K562 (cell line): Measurements from ENCODE around the gene ZMYND8. TPM values are rescaled to one million over a fixed set of nuclear protein-coding genes. Genes with fewer than 3 reads are reported as not detected.

Source experiments
- ATAC-seq: fragments of 200-7000 bp; cut with Tn5 transposase; 3 replicates; pipeline ENCODE4 v1.9.1; 2020; ENCODE audit warnings: moderate library complexity
- BruUV-seq: library from RNA; stranded (reverse); fragments of 400-500 nt; replicated peaks from 2 replicates; lab custom pipeline; 2021; lab: Mats Ljungman, UMichigan
- CTCF ChIA-PET: fragments of 300-600 bp; formaldehyde crosslinking; extraction: SDS; loops from one replicate; lab custom pipeline; 2021; ENCODE audit warnings: low intra/inter-chr PET ratio; lab: Yijun Ruan, JAX
- POLR2A ChIA-PET: fragments of 300-600, 350-650 bp; sonication (Branson Sonifier 250); formaldehyde crosslinking; extraction: SDS; loops from one replicate; lab custom pipeline; 2021; ENCODE audit warnings: antibody characterized with exemption, inconsistent platforms; lab: Yijun Ruan, JAX
- DNase-seq, 4 experiments: peaks; one replicate each; pipeline versions ENCODE4 v3.0.0 to v3.0.0-alpha.2; 2011 to 2018; ENCODE audit warnings: low spot score in 3 of 4, mixed read lengths in 3 of 4; ENCODE audit errors: extremely low read depth in 1 of 4
- FAIRE-seq: peaks from 2 replicates; lab custom pipeline; 2011; peaks lifted over from hg19 to GRCh38; lab: Jason Lieb, UNC
- H2AFZ ChIP-seq: 2 replicates; pipeline ENCODE4 v1.6.0; 2011; ENCODE audit warnings: low read depth, low read length, control low read depth, inconsistent platforms
- H3K27ac ChIP-seq: fragments of 200-600 bp; 3 replicates; pipeline ENCODE4 v1.8.0; 2011; ENCODE audit warnings: low read depth, mild to moderate bottlenecking, control low read depth, inconsistent platforms, low read length, moderate library complexity, mixed read lengths; ENCODE audit errors: extremely low read depth
- H3K27me3 ChIP-seq, 2 experiments: fragments of 300-600 bp in 1 of 2; 2 replicates in 1 of 2; 3 replicates in 1 of 2; pipeline versions ENCODE4 v1.6.0 to v1.8.0; 2011; ENCODE audit warnings: inconsistent platforms in 2 of 2, low read length in 2 of 2, mild to moderate bottlenecking in 1 of 2, mixed read lengths in 1 of 2, moderate library complexity in 1 of 2; ENCODE audit not compliant: control insufficient read depth in 2 of 2, insufficient read depth in 2 of 2
- H3K36me3 ChIP-seq: fragments of 300-600 bp; 3 replicates; pipeline ENCODE4 v1.8.0; 2011; ENCODE audit warnings: mild to moderate bottlenecking, low read length, inconsistent platforms; ENCODE audit not compliant: control insufficient read depth, insufficient read depth
- H3K4me1 ChIP-seq, 2 experiments: fragments of 200-600 bp in 1 of 2; replicated peaks in 1 of 2; 2 replicates in 1 of 2; 3 replicates in 1 of 2; pipeline versions ENCODE4 v1.5.1 to v1.8.0; 2011; ENCODE audit warnings: inconsistent platforms in 2 of 2, low read length in 2 of 2, mild to moderate bottlenecking in 1 of 2, mixed read lengths in 1 of 2, moderate library complexity in 1 of 2; ENCODE audit not compliant: control insufficient read depth in 2 of 2, insufficient read depth in 2 of 2
- H3K4me2 ChIP-seq: 2 replicates; pipeline ENCODE4 v1.6.1; 2011; ENCODE audit warnings: low read length, control low read depth, inconsistent platforms, mixed read lengths; ENCODE audit not compliant: insufficient read depth
- H3K4me3 ChIP-seq: fragments of 200-600 bp; sonication (generic), shearing (Covaris generic); 2 replicates; pipeline ENCODE4 v1.5.1; 2016; ENCODE audit warnings: control low read depth, inconsistent platforms
- H3K79me2 ChIP-seq: fragments of 200-600 bp; 3 replicates; pipeline ENCODE4 v1.8.0; 2011; ENCODE audit warnings: low read length, inconsistent platforms; ENCODE audit not compliant: control insufficient read depth, insufficient read depth
- H3K9ac ChIP-seq, 2 experiments: 2 replicates each; pipeline versions ENCODE4 v1.6.0 to v1.6.1; 2011; ENCODE audit warnings: low read depth in 2 of 2, low read length in 2 of 2, control low read depth in 1 of 2, inconsistent platforms in 1 of 2, mild to moderate bottlenecking in 1 of 2, mixed read lengths in 1 of 2; ENCODE audit not compliant: insufficient read depth in 1 of 2
- H3K9me1 ChIP-seq: one replicate; pipeline ENCODE4 v1.6.0; 2011; ENCODE audit warnings: inconsistent platforms, mild to moderate bottlenecking, low read length, moderate library complexity; ENCODE audit not compliant: control insufficient read depth, insufficient read depth
- H3K9me3 ChIP-seq: replicated peaks from 2 replicates; pipeline ENCODE4 v1.5.1; 2011; ENCODE audit warnings: low read depth, low read length, inconsistent platforms; ENCODE audit not compliant: control insufficient read depth, insufficient read depth
- H4K20me1 ChIP-seq: replicated peaks from 2 replicates; pipeline ENCODE4 v1.6.1; 2011; ENCODE audit warnings: low read length, inconsistent platforms, mixed read lengths; ENCODE audit not compliant: control insufficient read depth, insufficient read depth
- CC2D1A ChIP-seq: fragments of 450-650 bp; IDR thresholded peaks from 2 replicates; pipeline ENCODE4 v1.6.1; 2017; ENCODE audit warnings: mild to moderate bottlenecking
- EWSR1 ChIP-seq: fragments of 450-650 bp; IDR thresholded peaks from 2 replicates; pipeline ENCODE4 v1.6.1; 2018; ENCODE audit warnings: borderline replicate concordance, mild to moderate bottlenecking, low read depth, moderate library complexity; ENCODE audit not compliant: partially characterized antibody
- FOSL1 ChIP-seq: fragments of 200-800 bp; sonication (Bioruptor generic); conservative IDR thresholded peaks from 2 replicates; pipeline ENCODE4 v1.6.1; 2016; ENCODE audit warnings: missing genetic modification characterization, missing compliant biosample characterization
- HEY1 ChIP-seq: fragments of 250-450 bp; sonication (Bioruptor Pico); IDR thresholded peaks from 2 replicates; pipeline ENCODE4 v1.5.0; 2020; ENCODE audit warnings: mild to moderate bottlenecking, moderate library complexity, borderline replicate concordance
- KLF10 ChIP-seq: fragments of 250-450 bp; sonication (Bioruptor Pico); IDR thresholded peaks from 2 replicates; pipeline ENCODE4 v1.6.1; 2021; ENCODE audit warnings: matching md5 sums
- MBD1 ChIP-seq: fragments of 250-450 bp; sonication (Bioruptor Pico); IDR thresholded peaks from 2 replicates; pipeline ENCODE4 v1.8.0; 2022; ENCODE audit warnings: inconsistent platforms
- PTTG1 ChIP-seq: fragments of 450-650 bp; IDR thresholded peaks from 2 replicates; pipeline ENCODE4 v1.6.1; 2016; ENCODE audit warnings: low read depth, mild to moderate bottlenecking, missing genetic modification characterization, missing compliant biosample characterization
- PURB ChIP-seq: sonication (generic); formaldehyde crosslinking; IDR thresholded peaks from 2 replicates; pipeline ENCODE4 v1.9.0; 2021; ENCODE audit warnings: low read depth, mild to moderate bottlenecking, missing genetic modification reagents
- SMC3 ChIP-seq: conservative IDR thresholded peaks from 2 replicates; pipeline ENCODE4 v1.6.1; 2011; ENCODE audit warnings: low read depth, low read length, improper control_type of control experiment; ENCODE audit not compliant: insufficient read depth
- USF2 ChIP-seq: sonication (generic); formaldehyde crosslinking; IDR thresholded peaks from 2 replicates; pipeline ENCODE4 v1.5.0; 2020; ENCODE audit warnings: missing genetic modification reagents
- WGBS: fragments of 100-300 bp; shearing (Covaris generic); methylation state at CpG from one replicate; pipeline ENCODE4 v1.1.6; 2016; ENCODE audit warnings: low coverage, mixed read lengths; ENCODE audit not compliant: insufficient coverage; ENCODE audit errors: missing lambda C conversion rate; 5-methylcytosine and 5-hydroxymethylcytosine counted together
- in situ Hi-C: fragments of 300-500 bp; cut with MboI; formaldehyde crosslinking; loops from 4 replicates; pipeline ENCODE4 v1.15.0; 2018; ENCODE audit warnings: inconsistent platforms, mixed read lengths
- intact Hi-C: fragments of 100-400 bp; cut with micrococcal nuclease; formaldehyde crosslinking; loops from 2 replicates; pipeline ENCODE4 v1.14.2; 2022
- polyA plus RNA-seq, 8 experiments: library from polyadenylated mRNA; depleted of rRNA in 4 of 8; stranded (reverse) in 5 of 8; unstranded in 3 of 8; fragments of >200 nt; fragmentation: Nextera tagmentation in 2 of 8; fragmentation: Illumina TruSeq in 1 of 8; extraction: Ambion mirVana in 2 of 8; extraction: Trizol in 1 of 8; gene quantifications; 2 replicates each; pipeline versions ENCODE4 v1.2.1 to v1.2.3, GENCODE V29; 2011 to 2014; ENCODE audit warnings: inconsistent platforms in 1 of 8, missing spikeins in 1 of 8
- total RNA-seq, 7 experiments: library from RNA; depleted of rRNA in 6 of 7; stranded (reverse); fragments of >200 nt in 6 of 7; fragmentation: Illumina TruSeq in 2 of 7; extraction: Trizol in 2 of 7; gene quantifications; 2 replicates each; pipeline versions ENCODE4 v1.2.1 to v1.2.3, GENCODE V29; 2011 to 2021; ENCODE audit warnings: low replicate concordance in 1 of 7
- TF ChIP-seq, protein P1 (sequence below), 3 experiments: fragments of 200-800 bp in 1 of 3; fragments of 250-450 bp in 1 of 3; fragments of 450-650 bp in 1 of 3; sonication (Bioruptor Pico) in 1 of 3; sonication (Bioruptor generic) in 1 of 3; formaldehyde crosslinking in 1 of 3; IDR thresholded peaks; 2 replicates each; pipeline versions ENCODE4 v1.6.1 to v1.8.0; 2016 to 2022; ENCODE audit warnings: mild to moderate bottlenecking in 2 of 3, missing genetic modification characterization in 2 of 3, missing compliant biosample characterization in 1 of 3, moderate library complexity in 1 of 3
- TF ChIP-seq, protein P2 (sequence below): fragments of 450-650 bp; formaldehyde crosslinking; IDR thresholded peaks from 2 replicates; pipeline ENCODE4 v1.4.0; 2020; ENCODE audit warnings: mild to moderate bottlenecking
- TF ChIP-seq, protein P3 (sequence below): fragments of 450-650 bp; IDR thresholded peaks from 2 replicates; pipeline ENCODE4 v1.6.1; 2016; ENCODE audit warnings: low read depth, mild to moderate bottlenecking, moderate library complexity

Gene ZMYND8
- total and polyA plus RNA-seq, 9 of the 15 experiments (the other 6 are each of a cell fraction or from before 2014, with no cell fraction given), result 31.8 to 148 (median 71.9) TPM

GRCh38 chr20:47262365-47263013 is 94.0 kb downstream of the ZMYND8 start:
- in situ Hi-C loops (no loop called here), intact Hi-C loops (no loop called here)
- Histone ChIP-seq H2AFZ (no peak overlapping the region), H3K27me3 (no peaks in the 10 kb centered on the region), H3K9ac (no peak overlapping the region), H3K36me3 (peaks cover 96% of the 10 kb centered on the region), H3K4me2 (no peak overlapping the region), H3K4me3 (no peak overlapping the region), H3K4me1 (no peaks in the 10 kb centered on the region; a peak in 2 of 5 replicates), H3K9me3 (no peaks in the 10 kb centered on the region), H3K27ac (no peak overlapping the region), H4K20me1 (peaks cover 48% of the 10 kb centered on the region), H3K9me1 (no peaks in the 10 kb centered on the region), H3K79me2 (peaks cover 97% of the 10 kb centered on the region)
- no TSS peak for BruUV-seq
- ChIA-PET CTCF (no interaction called here), POLR2A (interaction anchor here (0.6 to 2.1 kb wide), 4 partner anchors 8 to 338 kb away, joined by 3 to 6 read pairs (median 4); no protein-coding TSS in a partner anchor)
- WGBS, result 89% methylated on average over 15 of the region's 15 CpGs
- no peak for FAIRE-seq
- no peak for DNase-seq
- ATAC-seq, result no peak
- TF ChIP-seq, protein P1, sequence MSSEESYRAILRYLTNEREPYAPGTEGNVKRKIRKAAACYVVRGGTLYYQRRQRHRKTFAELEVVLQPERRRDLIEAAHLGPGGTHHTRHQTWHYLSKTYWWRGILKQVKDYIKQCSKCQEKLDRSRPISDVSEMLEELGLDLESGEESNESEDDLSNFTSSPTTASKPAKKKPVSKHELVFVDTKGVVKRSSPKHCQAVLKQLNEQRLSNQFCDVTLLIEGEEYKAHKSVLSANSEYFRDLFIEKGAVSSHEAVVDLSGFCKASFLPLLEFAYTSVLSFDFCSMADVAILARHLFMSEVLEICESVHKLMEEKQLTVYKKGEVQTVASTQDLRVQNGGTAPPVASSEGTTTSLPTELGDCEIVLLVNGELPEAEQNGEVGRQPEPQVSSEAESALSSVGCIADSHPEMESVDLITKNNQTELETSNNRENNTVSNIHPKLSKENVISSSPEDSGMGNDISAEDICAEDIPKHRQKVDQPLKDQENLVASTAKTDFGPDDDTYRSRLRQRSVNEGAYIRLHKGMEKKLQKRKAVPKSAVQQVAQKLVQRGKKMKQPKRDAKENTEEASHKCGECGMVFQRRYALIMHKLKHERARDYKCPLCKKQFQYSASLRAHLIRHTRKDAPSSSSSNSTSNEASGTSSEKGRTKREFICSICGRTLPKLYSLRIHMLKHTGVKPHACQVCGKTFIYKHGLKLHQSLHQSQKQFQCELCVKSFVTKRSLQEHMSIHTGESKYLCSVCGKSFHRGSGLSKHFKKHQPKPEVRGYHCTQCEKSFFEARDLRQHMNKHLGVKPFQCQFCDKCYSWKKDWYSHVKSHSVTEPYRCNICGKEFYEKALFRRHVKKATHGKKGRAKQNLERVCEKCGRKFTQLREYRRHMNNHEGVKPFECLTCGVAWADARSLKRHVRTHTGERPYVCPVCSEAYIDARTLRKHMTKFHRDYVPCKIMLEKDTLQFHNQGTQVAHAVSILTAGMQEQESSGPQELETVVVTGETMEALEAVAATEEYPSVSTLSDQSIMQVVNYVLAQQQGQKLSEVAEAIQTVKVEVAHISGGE (CRISPR knock-in tag; IDR thresholded peaks at IDR 0.05), result peak in 1 of 3 experiments; percentile 69; a peak in 1 of 6 replicates
- TF ChIP-seq KLF10 (CRISPR knock-in tag) (no peak), PURB (no peak), MBD1 (CRISPR knock-in tag) (no peak), PTTG1 (tag) (no peak), FOSL1 (tag) (no peak), HEY1 (CRISPR knock-in tag) (no peak), SMC3 (no peak), CC2D1A (no peak), EWSR1 (no peak), USF2 (CRISPR knock-in tag) (no peak)
- TF ChIP-seq, protein P2, sequence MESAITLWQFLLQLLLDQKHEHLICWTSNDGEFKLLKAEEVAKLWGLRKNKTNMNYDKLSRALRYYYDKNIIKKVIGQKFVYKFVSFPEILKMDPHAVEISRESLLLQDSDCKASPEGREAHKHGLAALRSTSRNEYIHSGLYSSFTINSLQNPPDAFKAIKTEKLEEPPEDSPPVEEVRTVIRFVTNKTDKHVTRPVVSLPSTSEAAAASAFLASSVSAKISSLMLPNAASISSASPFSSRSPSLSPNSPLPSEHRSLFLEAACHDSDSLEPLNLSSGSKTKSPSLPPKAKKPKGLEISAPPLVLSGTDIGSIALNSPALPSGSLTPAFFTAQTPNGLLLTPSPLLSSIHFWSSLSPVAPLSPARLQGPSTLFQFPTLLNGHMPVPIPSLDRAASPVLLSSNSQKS (CRISPR knock-in tag), result no peak
- TF ChIP-seq, protein P3, sequence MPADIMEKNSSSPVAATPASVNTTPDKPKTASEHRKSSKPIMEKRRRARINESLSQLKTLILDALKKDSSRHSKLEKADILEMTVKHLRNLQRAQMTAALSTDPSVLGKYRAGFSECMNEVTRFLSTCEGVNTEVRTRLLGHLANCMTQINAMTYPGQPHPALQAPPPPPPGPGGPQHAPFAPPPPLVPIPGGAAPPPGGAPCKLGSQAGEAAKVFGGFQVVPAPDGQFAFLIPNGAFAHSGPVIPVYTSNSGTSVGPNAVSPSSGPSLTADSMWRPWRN, result no peak
